Esophagus muscularis mucosa (tissue), 4 donors: ENCODE results near the gene SLCO2B1.

Experiments
- EP300 ChIP-seq: sonication (generic); formaldehyde crosslinking; IDR thresholded peaks from one replicate; pipeline ENCODE4 v1.6.1; 2017; ENCODE audit warnings: antibody characterized with exemption
- POLR2A ChIP-seq: fragments of 450-650 bp; IDR thresholded peaks from one replicate; pipeline ENCODE4 v1.6.1; 2017; ENCODE audit warnings: antibody characterized with exemption, moderate library complexity, mild to moderate bottlenecking, low read depth
- POLR2AphosphoS5 ChIP-seq, 2 donors: sonication (generic); formaldehyde crosslinking; IDR thresholded peaks; one replicate each; pipeline ENCODE4 v1.6.1; 2017; ENCODE audit warnings: antibody characterized with exemption in 2 of 2
- TF ChIP-seq, protein P1 (sequence below), 3 experiments: fragments of 200-600 bp in 2 of 3; fragments of 450-650 bp in 1 of 3; sonication (generic) in 2 of 3; IDR thresholded peaks; one replicate each; pipeline ENCODE4 v1.5.1; 2017 to 2019; ENCODE audit warnings: antibody characterized with exemption in 3 of 3, mild to moderate bottlenecking in 2 of 3, moderate library complexity in 1 of 3

DNA sequence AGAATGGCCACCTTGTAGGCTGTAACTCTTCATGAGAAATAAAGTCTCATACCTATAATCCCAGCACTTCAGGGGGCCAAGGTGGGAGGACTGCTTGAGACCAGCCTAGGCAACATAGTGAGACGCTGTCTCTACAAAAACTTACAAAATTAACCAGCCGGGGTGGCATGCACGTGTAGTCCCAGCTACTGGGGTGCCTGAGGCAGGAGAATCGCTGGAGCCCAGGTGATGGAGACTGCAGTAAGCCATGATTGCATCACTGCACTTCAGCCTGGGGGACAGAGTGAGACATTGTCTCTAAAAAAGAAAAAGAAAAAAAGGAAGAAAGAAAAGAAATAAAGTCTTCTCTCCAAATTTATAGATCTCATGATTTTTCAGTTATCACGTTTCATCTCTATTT is 4.2 kb upstream of the SLCO2B1 start:
- TF ChIP-seq, protein P1, sequence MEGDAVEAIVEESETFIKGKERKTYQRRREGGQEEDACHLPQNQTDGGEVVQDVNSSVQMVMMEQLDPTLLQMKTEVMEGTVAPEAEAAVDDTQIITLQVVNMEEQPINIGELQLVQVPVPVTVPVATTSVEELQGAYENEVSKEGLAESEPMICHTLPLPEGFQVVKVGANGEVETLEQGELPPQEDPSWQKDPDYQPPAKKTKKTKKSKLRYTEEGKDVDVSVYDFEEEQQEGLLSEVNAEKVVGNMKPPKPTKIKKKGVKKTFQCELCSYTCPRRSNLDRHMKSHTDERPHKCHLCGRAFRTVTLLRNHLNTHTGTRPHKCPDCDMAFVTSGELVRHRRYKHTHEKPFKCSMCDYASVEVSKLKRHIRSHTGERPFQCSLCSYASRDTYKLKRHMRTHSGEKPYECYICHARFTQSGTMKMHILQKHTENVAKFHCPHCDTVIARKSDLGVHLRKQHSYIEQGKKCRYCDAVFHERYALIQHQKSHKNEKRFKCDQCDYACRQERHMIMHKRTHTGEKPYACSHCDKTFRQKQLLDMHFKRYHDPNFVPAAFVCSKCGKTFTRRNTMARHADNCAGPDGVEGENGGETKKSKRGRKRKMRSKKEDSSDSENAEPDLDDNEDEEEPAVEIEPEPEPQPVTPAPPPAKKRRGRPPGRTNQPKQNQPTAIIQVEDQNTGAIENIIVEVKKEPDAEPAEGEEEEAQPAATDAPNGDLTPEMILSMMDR (IDR thresholded peaks at IDR 0.05): no peak
- no peak for TF ChIP-seq POLR2A
- no peak for TF ChIP-seq EP300
- no peak for TF ChIP-seq POLR2AphosphoS5 (IDR thresholded peaks at IDR 0.05)
